Neural cell (in vitro differentiated cells): ENCODE results near the gene DDX39B.

Source experiments
- EP300 ChIP-seq: fragments of 450-650 bp; conservative IDR thresholded peaks from 2 replicates; pipeline ENCODE4 v1.6.1; 2014; ENCODE audit warnings: antibody characterized with exemption, mild to moderate bottlenecking, moderate library complexity; ENCODE audit not compliant: poor library complexity, severe bottlenecking
- EZH2 ChIP-seq: fragments of 200-600, 300-800 bp; shearing (Covaris generic), sonication (generic); IDR thresholded peaks from 2 replicates; pipeline ENCODE4 v1.6.1; 2014; ENCODE audit warnings: antibody characterized with exemption, low read length, borderline replicate concordance, mild to moderate bottlenecking; ENCODE audit not compliant: insufficient read depth, poor library complexity, severe bottlenecking
- MXI1 ChIP-seq: fragments of 450-650 bp; conservative IDR thresholded peaks from 2 replicates; pipeline ENCODE4 v1.6.1; 2014; ENCODE audit warnings: antibody characterized with exemption, mild to moderate bottlenecking; ENCODE audit not compliant: poor library complexity, severe bottlenecking
- POLR2AphosphoS5 ChIP-seq: IDR thresholded peaks from 2 replicates; pipeline ENCODE4 v1.6.1; 2012
- REST ChIP-seq: IDR thresholded peaks from 2 replicates; pipeline ENCODE4 v1.6.1; 2012; ENCODE audit warnings: borderline replicate concordance
- SMC3 ChIP-seq: fragments of 450-650 bp; conservative IDR thresholded peaks from 2 replicates; pipeline ENCODE4 v1.6.1; 2014; ENCODE audit warnings: antibody characterized with exemption, mild to moderate bottlenecking, moderate library complexity; ENCODE audit not compliant: poor library complexity
- TAF1 ChIP-seq: IDR thresholded peaks from 2 replicates; pipeline ENCODE4 v1.6.1; 2012; ENCODE audit warnings: low read depth
- TF ChIP-seq, protein P1 (sequence below): fragments of 450-650 bp; IDR thresholded peaks from 2 replicates; pipeline ENCODE4 v1.5.1; 2014; ENCODE audit warnings: antibody characterized with exemption, mild to moderate bottlenecking, moderate library complexity; ENCODE audit not compliant: poor library complexity, severe bottlenecking

DNA sequence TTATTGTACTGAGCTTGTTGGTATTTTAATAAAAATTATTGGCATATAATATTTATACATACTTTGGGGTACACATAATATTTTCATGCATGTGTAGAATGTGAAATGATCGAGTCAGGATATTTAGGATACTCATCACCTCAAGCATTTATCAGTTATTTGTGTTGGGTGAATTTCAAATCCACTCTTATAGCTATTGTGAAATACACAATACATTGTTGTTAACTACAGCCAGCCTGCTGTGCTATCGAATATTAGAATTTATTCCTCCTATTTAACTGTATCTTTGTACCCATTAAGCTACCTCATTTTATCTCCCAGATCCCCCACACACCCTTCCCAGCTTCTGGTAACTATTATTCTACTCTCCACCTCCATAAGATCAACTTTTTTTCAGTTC, 58.4 kb downstream of the DDX39B start:
- TF ChIP-seq EP300 (no peak), EZH2 (no peak), POLR2AphosphoS5 (no peak), SMC3 (no peak), MXI1 (no peak), TAF1 (no peak), REST (no peak)
- TF ChIP-seq, protein P1, sequence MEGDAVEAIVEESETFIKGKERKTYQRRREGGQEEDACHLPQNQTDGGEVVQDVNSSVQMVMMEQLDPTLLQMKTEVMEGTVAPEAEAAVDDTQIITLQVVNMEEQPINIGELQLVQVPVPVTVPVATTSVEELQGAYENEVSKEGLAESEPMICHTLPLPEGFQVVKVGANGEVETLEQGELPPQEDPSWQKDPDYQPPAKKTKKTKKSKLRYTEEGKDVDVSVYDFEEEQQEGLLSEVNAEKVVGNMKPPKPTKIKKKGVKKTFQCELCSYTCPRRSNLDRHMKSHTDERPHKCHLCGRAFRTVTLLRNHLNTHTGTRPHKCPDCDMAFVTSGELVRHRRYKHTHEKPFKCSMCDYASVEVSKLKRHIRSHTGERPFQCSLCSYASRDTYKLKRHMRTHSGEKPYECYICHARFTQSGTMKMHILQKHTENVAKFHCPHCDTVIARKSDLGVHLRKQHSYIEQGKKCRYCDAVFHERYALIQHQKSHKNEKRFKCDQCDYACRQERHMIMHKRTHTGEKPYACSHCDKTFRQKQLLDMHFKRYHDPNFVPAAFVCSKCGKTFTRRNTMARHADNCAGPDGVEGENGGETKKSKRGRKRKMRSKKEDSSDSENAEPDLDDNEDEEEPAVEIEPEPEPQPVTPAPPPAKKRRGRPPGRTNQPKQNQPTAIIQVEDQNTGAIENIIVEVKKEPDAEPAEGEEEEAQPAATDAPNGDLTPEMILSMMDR = no peak
